ENCODE results near the gene NDUFB4.

Gene NDUFB4

DNA sequence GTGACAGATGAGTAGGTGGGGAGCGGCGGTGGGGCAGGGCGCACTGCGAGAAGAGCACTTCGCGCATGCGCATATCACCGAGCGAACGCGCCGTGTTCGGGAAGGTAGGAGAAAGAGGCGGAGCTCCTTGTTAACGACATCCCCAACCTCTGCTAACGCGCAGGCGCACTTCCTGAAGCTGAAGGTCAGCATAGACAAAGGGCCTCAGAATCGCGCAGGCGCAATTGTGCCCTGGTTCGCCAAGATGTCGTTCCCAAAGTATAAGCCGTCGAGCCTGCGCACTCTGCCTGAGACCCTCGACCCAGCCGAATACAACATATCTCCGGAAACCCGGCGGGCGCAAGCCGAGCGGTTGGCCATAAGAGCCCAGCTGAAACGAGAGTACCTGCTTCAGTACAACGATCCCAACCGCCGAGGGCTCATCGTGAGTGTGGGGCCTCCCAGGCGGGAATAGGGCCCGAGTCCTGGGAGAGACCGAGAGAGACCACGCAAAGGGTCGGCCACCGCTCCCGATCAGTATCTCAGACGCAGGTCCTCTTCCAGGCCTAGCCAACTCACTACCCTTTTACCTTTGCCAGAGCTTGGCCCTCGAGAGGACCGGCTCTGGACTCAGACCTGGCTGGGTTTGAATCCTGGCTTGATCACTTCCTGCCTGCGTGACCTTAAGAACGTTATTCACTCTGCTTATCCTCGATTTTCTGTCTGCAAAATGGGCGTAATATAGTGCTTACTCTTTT, at the start of gene NDUFB4:
TSS of gene NDUFB4 (plus strand) at position 221 of the 737 bp plus-strand sequence. CDS start at position 245, 24 bp downstream.
- DNase-seq (ENCODE audit: low spot score): peak; percentile 97
- in situ Hi-C loops (cut with MboI; ENCODE audit: low sequenced_read_pairs, unreplicated experiment): no loop called here
- TF ChIP-seq, protein P1, sequence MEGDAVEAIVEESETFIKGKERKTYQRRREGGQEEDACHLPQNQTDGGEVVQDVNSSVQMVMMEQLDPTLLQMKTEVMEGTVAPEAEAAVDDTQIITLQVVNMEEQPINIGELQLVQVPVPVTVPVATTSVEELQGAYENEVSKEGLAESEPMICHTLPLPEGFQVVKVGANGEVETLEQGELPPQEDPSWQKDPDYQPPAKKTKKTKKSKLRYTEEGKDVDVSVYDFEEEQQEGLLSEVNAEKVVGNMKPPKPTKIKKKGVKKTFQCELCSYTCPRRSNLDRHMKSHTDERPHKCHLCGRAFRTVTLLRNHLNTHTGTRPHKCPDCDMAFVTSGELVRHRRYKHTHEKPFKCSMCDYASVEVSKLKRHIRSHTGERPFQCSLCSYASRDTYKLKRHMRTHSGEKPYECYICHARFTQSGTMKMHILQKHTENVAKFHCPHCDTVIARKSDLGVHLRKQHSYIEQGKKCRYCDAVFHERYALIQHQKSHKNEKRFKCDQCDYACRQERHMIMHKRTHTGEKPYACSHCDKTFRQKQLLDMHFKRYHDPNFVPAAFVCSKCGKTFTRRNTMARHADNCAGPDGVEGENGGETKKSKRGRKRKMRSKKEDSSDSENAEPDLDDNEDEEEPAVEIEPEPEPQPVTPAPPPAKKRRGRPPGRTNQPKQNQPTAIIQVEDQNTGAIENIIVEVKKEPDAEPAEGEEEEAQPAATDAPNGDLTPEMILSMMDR (IDR thresholded peaks at IDR 0.05; ENCODE audit: borderline replicate concordance, control extremely low read depth, extremely low read depth, insufficient read depth, missing control alignments): no peak

DNA sequence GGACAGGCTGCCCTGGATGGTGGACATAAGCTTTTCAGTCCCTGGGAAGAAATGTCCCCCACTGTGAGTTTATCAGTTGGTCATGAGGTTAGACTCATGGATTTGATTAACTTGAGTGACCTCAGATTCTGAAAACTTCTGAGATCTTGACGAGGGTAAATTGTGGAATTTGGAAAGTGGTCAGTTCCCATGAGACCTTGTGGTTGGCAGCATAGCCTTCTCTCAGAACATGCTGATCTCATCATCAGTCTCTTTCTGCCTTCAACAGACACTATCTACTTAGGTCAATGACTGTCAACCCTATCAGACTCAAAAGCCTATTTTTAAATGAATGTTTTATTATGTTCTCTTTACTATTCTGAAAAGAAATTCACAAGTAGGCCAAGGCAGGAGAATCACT, 45.6 kb upstream of the NDUFB4 start:
- in situ Hi-C loops (cut with MboI; ENCODE audit: low sequenced_read_pairs, unreplicated experiment): loop anchor here (25.0 kb wide), 1 partner anchor 288 kb away; no protein-coding TSS in a partner anchor
- DNase-seq (ENCODE audit: low spot score): no peak
- TF ChIP-seq, protein P1 (IDR thresholded peaks at IDR 0.05; ENCODE audit: borderline replicate concordance, control extremely low read depth, extremely low read depth, insufficient read depth, missing control alignments): no peak

DNA sequence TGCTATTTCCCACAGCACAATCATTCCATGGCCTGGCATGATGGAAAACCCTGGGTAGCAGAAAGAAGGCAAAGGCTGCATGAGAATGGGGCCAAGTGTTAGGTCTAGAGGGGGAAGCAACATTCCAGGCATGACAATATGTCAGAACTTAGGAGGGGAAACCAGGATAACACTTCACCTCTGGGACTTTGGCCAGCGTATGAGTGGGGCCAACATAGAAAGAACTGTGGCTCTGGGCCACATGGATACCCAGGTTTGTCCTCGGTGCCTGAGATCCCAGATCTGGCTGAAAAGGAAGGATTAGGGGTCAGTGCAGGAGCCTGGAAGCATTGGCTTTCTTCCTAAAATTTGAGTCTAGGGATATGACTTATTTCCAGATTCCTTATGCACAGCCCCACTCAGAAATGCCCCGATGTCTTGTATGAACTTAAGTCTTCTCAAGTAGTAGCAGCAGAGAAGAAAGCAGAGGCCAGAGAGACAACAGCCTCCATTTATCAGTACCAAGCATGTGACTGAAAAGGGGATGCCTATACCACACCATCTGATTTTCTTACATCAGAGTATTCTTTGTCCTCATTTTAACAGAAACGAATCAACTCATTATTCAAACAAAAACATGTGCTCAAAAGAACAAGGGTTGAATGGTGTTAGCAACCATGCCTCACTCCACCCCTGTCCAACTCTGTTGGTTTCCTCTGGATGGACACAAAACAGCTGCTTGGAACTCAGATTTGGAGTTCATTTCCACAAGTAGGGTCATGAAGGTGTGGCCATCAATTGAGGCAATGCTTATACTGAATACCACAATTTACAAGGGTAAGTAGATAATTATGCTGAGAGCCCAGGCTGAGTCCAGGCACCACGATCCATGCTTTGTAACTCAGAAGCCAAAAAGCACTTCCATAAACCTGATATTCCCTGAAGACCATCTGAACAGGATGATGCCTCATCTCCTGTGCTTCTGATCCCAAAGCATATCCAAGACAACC, 43.7 kb upstream of the NDUFB4 start:
- TF ChIP-seq, protein P1 (IDR thresholded peaks at IDR 0.05; ENCODE audit: borderline replicate concordance, control extremely low read depth, extremely low read depth, insufficient read depth, missing control alignments): no peak
- in situ Hi-C loops (cut with MboI; ENCODE audit: low sequenced_read_pairs, unreplicated experiment): loop anchor here (25.0 kb wide), 1 partner anchor 290 kb away; no protein-coding TSS in a partner anchor
- no peak for DNase-seq (ENCODE audit: low spot score)

DNA sequence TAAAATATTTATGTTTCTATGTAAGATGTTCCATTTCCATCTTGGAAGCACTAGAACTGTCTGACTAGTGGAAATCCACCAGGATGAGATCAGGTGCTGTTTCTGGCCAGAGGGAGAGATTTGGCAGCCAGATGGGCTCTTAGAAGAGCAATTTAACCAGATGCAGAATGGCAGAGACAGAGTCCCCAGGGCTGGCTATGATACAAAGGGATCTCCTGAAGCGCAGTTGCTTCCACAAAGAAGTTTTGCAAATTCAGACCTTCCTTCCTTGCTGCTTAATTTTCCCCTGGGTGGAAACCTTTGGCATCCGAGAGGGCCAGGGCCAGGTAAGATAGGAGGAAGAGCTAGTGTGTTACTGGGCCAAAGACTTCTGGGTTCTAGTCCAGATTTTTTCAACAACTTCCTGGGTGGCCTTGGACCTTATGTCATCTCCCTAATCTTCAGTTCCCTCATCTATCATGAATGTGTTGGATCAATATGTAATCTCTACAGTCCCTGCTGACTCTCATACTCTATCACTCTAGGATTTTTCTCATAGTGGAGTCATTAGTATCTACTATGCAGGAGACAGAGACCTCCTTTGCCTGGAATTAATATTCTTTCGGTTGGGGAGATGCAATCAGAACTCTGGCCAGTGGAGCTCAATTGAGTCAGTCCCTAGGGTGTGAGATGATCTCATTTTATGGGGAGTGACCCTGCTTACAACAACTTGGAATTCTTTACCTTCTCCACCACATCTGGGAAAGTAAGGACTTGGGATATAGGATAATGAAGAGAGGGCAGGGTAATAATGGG, 41.1 kb upstream of the NDUFB4 start:
- DNase-seq (ENCODE audit: low spot score): no peak
- TF ChIP-seq, protein P1 (IDR thresholded peaks at IDR 0.05; ENCODE audit: borderline replicate concordance, control extremely low read depth, extremely low read depth, insufficient read depth, missing control alignments): no peak
- in situ Hi-C loops (cut with MboI; ENCODE audit: low sequenced_read_pairs, unreplicated experiment): loop anchor here (25.0 kb wide), 1 partner anchor 293 kb away; no protein-coding TSS in a partner anchor

DNA sequence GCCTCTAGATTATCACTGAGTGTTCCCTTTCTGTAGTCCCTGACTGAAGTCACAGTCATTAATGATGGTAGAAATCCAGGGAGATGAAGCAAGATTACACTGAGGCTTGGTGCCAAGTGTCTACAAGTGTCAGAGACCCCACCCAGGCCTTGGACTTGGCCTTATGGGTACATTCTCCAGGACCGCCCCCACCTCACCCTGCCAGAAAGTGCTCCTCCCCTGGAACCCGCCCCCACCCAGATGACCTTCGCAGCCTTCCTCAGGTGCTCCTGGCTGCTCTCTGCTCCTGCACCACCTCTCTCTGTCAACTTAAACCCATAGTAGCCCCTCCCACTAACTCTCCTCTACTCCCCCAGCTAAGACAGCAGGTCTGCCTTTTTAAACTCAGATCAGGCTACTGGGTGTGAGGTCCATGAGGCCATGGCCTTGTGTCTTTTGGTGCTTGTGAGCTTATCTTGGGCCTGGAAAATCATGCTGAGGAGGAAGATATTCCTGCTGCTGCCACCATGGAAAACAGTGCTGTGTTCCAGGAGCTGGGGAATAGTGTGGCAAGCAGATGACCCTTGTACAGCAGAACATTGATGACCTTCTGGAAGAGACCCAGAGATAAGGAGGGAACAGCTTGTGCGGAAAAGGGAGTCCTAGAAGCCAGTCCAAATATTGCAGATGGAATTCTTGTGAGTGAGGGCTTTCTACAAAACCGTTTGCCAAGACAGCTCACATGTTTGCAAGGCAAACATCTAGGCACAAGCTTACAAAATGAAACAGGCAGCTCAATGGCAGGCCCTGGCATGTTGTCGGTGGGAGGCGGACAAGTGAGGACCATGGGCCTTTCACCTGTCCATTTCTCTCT, 40.3 kb upstream of the NDUFB4 start:
- TF ChIP-seq, protein P1 (IDR thresholded peaks at IDR 0.05; ENCODE audit: borderline replicate concordance, control extremely low read depth, extremely low read depth, insufficient read depth, missing control alignments): no peak
- DNase-seq (ENCODE audit: low spot score): no peak
- in situ Hi-C loops (cut with MboI; ENCODE audit: low sequenced_read_pairs, unreplicated experiment): loop anchor here (25.0 kb wide), 1 partner anchor 294 kb away; no protein-coding TSS in a partner anchor

All from GM13976 (cell line).